ENCODE results near the gene ZNF700.
"Not testable (repeated sequence)": the region's sequence is repeated elsewhere in the genome, so short reads cannot be mapped to it uniquely, and the experiment has no call there.

The ZNF700 gene

DNA sequence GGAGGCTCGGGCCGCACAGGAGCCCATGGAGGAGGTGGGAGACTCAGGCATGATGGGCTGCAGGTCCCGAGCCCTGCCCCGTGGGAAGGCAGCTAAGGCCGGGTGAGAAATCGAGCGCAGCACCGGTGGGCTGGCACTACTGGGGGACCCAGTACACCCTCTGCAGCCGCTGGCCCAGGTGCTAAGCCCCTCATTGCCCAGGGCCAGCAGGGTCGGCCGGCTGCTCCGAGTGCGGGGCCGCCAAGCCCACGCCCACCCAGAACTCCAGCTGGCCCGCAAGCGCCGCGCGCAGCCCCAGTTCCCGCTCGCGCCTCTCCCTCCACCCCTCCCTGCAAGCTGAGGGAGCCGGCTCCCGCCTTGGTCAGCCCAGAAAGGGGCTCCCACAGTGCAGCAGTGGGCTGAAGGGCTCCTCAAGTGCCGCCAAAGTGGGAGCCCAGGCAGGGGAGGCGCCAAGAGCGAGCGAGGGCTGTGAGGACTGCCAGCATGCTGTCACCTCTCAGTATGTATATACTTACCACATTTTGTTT, 16.5 kb downstream of the ZNF700 start:
- DNase-seq: not testable (repeated sequence)

GRCh38 chr19:11942008-11942842, 17.3 kb downstream of the ZNF700 start:
- DNase-seq: no peak

GRCh38 chr19:11942843-11943108, 17.9 kb downstream of the ZNF700 start:
- no peak for DNase-seq

GRCh38 chr19:11944656-11945055, 19.7 kb downstream of the ZNF700 start:
- DNase-seq: no peak

DNA sequence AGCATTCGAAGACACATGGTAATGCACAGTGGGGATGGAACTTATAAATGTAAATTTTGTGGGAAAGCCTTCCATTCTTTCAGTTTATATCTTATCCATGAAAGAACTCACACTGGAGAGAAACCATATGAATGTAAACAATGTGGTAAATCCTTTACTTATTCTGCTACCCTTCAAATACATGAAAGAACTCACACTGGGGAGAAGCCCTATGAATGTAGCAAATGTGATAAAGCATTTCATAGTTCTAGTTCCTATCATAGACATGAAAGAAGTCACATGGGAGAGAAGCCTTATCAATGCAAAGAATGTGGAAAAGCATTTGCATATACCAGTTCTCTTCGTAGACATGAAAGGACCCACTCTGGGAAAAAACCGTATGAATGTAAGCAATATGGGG, 23.7 kb downstream of the ZNF700 start:
- DNase-seq: no peak

GRCh38 chr19:11949201-11949600, 24.3 kb downstream of the ZNF700 start:
- no peak for DNase-seq

GRCh38 chr19:11949614-11950080, 24.7 kb downstream of the ZNF700 start:
- not testable (repeated sequence) for DNase-seq

- no peak for DNase-seq
These were observed 25.4 kb downstream of the ZNF700 start for GRCh38 chr19:11950312-11950711.

DNA sequence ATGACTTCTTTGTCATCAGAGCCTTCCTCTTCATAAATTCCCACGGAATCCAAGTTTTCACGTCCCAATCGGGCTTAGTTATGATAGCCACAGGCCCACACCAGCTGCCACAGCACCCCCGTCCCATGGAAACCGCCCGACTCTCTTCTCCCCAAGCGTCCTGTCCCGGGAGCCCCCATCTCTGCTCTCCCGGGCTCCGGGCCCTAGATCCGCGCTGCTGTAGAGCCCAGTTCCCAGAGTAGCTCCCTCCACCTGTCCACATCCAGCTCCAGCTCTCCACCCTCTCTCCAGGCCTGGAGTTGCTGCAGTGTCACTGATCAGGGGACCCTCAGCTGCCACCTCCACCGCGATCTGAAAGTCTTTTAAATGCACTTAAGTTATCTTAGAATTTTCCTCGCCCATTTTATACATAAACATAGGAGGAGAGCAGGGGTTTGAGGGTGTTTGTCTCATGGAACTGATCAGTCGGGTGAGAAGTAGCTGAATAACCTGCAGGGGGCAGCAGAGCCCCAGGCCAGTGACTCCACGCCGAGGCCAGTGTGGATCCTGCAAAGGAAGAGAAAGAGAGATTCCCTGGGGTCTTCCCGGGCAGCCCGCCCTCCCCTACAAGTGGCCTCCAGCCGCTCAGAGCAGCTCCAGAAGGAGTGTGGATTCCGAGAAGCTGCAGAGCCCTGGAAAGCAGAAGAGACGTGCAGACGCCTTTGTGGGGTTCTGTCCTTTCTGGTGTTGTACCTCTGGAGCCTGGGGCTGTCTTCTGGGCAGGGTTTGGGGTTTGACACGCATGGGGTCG, 38.9 kb downstream of the ZNF700 start:
- peak; percentile 92 for DNase-seq

DNA sequence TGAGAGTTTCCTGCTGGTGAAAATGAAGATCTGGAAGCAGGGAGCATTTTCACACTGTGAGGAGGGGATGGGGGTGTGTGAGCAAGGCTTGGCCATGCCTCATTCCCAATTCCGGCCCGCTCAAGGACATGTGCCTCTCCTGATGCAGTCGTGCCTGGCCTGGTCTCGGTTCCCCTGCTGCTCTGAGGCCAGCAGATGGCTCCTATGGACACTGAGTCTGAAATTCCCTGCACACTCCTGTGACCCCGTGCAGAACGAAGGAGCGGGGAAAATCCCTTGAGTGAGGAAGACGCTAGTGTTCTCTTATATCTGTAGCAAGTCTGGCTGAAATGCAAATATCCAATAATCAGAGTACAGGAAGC, 39.6 kb downstream of the ZNF700 start:
- no peak for DNase-seq

- DNase-seq: peak; percentile 93
These were observed 40.1 kb downstream of the ZNF700 start, which contains the start of gene ZNF763 for GRCh38 chr19:11964858-11965645. Gene ZNF763 (plus strand): TSS chr19:11965040. CDS start chr19:11965209, 169 bp downstream.

- DNase-seq: no peak
These were observed 45.3 kb downstream of the ZNF700 start for GRCh38 chr19:11970174-11970573.

GRCh38 chr19:11971041-11971440, 46.1 kb downstream of the ZNF700 start:
- DNase-seq: no peak

DNA sequence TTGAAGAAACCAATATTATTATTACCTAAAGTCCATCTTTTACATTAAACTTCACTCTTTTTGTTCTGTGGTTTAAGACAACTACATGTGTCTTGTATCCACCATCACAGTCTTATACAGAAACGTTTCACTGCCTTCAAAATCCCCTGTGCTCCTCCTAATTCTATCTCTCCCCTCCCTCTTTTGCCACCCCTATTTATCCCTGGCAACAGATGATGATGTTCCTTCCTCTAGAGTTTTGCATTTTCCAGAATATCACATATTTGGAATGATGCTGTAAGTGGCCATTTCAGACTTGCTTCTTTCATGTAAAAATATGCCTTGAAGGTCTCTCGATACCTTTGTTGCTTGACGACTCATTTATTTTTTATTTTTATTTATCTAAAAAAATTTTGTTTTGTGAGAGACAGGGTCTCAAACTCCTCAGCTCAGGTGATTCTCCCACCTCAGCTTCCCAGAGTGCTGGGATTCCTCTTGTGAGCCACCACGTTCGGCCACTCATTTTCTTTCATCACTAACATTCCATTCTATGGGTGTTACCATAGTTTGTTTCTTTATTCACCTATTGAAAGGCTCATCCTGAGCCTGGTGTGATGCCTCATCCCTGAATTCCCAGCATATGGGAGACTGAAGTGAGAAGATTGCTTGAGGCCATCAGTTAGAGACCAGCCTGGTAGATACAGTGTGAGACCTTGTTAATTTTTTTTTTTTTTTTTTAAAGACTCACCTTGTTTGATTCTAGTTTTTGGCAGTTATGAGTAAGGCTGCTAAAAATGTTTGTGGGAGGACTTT, 48.3 kb downstream of the ZNF700 start:
- no peak for DNase-seq

DNA sequence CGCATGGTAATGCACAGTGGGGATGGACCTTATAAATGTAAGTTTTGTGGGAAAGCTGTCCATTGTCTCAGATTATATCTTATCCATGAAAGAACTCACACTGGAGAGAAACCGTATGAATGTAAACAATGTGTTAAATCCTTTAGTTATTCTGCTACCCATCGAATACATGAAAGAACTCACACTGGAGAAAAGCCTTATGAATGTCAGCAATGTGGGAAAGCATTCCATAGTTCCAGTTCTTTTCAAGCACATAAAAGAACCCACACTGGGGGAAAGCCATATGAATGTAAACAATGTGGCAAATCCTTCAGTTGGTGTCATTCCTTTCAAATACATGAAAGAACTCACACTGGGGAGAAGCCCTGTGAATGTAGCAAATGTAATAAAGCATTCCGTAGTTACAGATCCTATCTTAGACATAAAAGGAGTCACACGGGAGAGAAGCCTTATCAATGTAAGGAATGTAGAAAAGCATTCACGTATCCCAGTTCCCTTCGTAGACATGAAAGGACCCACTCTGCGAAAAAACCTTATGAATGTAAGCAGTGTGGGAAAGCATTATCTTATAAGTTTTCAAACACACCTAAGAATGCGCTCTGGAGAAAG, 53.7 kb downstream of the ZNF700 start:
- no peak for DNase-seq

- no peak for DNase-seq
These were observed 54.6 kb downstream of the ZNF700 start for GRCh38 chr19:11979527-11979926.

- DNase-seq: no peak
These were observed 57.6 kb downstream of the ZNF700 start for GRCh38 chr19:11982526-11982925.

- no peak for DNase-seq
These were observed 60.1 kb downstream of the ZNF700 start for GRCh38 chr19:11984986-11985385.

DNA sequence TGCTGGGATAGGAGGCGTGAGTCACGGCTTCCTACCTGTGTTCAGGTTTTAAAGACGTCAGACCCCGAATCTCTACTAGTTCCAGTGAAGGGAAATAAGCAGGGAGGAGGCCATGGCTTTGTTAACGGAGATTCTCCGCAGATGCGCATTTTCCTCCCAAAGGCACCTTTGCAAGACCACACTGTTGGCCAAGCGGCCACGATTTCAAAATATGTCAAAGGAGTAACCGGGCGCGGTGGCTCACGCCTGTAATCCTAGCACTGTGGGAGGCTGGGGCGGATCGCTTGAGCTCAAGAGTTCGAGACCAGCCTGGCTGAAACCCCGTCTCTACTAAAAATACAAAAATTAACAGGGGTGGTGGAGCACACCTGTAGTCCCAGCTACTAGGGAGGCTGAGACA, 61.8 kb downstream of the ZNF700 start:
- DNase-seq: no peak

DNA sequence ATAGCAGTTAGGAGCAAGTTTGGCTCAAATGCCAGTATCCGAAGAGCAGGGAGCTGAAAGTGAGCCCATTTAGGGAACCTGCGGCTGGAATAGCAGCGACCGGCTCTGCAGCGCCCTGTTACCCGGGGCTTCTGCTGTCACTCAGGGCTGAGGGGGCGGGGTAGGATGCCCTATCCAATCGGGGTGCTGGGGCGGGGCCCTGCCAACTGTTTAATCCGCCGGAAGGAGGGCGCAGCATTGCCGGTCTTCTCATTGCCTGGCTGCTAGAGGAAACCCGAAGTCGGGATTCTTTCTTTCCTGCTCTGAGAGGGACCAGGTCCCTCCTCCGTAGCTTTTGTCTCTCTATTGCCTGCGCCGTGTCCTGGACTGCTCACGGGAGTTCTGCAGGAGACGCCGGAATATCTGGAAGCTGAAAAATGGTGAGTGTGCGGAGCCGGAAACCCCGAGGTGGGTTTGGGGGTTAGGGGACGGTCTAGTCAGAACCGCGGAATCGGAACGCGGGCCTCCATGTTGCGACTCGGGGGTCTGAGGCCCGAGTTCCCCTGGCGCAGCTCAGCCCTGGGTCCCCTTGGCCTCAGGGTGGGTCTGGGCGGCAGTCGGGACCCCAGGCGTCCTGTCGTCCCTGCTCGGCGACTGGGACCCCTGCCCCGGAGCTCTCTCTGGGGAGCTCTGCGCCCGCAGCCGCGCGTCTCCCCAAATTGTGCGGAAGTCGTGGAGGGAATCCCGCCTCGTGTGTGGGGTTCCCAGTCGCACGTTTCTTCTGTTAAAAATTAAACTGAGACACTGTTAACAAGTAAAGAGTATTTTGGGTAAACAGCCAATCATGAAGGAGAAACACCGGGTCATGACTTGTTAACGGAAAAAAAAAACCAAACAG, 62.7 kb downstream of the ZNF700 start:
- peak; percentile 97 for DNase-seq

DNA sequence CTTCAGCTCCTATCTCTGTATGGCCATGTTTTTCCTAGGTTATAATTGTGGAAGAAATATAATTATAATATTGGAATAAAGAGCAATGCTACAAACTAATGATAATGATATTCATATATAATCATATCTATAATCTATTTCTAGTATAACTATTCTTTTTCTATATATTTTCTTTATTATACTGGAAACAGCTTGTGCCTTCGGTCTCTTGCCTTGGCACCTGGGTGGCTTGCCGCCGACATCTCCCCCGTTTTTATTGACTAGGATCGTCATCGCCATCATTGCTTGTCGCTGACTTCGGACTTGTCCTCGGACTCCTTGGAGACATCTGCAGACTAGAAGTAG, 64.2 kb downstream of the ZNF700 start:
- DNase-seq: no peak
